ENCODE measurements around the gene RNF26. TPM values are rescaled to one million over a fixed set of nuclear protein-coding genes. Genes with fewer than 3 reads are reported as not detected.
A peak's percentile ranks its signal among the peaks of the same experiment; 100 is the strongest.

Gene RNF26
- total RNA-seq, 2 donors from 2014 or later = 51.8 to 76.3 TPM

DNA sequence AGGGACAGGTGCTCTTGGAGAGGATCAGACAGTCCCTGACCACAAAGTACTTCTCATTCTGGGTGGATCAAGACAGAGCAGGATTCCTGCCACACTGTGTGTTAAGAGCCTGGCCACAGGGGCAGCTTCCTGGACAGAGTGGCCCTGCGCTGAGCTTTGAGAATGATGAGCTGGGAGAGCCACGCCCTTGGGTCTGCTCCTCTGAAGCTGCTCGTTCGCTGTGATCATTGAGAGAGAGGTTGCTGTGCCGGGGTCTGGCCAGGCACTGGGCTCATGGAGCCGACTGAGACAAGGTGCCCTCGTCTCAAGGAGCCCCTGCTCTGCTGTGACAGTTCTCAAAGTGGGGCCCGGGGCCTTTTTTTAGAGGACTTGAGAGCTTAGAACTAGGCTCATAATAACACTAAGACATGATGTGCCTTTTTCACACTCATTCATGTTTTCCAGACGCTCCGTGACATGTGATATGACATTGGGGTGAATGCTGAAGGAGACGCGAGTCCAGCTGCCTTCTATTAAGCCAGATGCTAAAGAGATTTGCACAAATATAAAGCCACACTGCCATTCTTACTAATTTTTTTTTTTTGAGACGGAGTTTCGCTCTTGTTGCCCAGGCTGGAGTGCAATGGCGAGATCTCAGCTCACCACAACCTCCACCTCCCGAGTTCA is 13.7 kb downstream of the RNF26 start:
- Histone ChIP-seq H3K9me3 (ENCODE audit: control insufficient read depth, low read length) (no peaks in the 10 kb centered on the region), H3K9ac (ENCODE audit: extremely low read depth, low read length, poor library complexity, severe bottlenecking) (no peak overlapping the region), H3K27ac (ENCODE audit: low read depth, low read length) (no peak overlapping the region), H3K27me3 (ENCODE audit: control insufficient read depth, insufficient read depth, low read length, poor library complexity, severe bottlenecking) (peaks cover 33% of the 10 kb centered on the region), H3K36me3 (ENCODE audit: control insufficient read depth, insufficient read depth, low read length) (no peaks in the 10 kb centered on the region), H3K4me3 (ENCODE audit: low read length) (no peak overlapping the region), H3K4me1 (ENCODE audit: control insufficient read depth, insufficient read depth, low read length) (no peaks in the 10 kb centered on the region)
- H3K27ac Mint-ChIP-seq = no peak overlapping the region
- H3K27me3 Mint-ChIP-seq (ENCODE audit: insufficient read depth) = peaks cover 69% of the 10 kb centered on the region
- DNase-seq = peak; percentile 43
- peaks cover 3% of the 10 kb centered on the region for H3K4me1 Mint-ChIP-seq
- H3K36me3 Mint-ChIP-seq (ENCODE audit: low read depth) = no peaks in the 10 kb centered on the region
- no peak overlapping the region for H3K4me3 Mint-ChIP-seq
- TF ChIP-seq, protein P1, sequence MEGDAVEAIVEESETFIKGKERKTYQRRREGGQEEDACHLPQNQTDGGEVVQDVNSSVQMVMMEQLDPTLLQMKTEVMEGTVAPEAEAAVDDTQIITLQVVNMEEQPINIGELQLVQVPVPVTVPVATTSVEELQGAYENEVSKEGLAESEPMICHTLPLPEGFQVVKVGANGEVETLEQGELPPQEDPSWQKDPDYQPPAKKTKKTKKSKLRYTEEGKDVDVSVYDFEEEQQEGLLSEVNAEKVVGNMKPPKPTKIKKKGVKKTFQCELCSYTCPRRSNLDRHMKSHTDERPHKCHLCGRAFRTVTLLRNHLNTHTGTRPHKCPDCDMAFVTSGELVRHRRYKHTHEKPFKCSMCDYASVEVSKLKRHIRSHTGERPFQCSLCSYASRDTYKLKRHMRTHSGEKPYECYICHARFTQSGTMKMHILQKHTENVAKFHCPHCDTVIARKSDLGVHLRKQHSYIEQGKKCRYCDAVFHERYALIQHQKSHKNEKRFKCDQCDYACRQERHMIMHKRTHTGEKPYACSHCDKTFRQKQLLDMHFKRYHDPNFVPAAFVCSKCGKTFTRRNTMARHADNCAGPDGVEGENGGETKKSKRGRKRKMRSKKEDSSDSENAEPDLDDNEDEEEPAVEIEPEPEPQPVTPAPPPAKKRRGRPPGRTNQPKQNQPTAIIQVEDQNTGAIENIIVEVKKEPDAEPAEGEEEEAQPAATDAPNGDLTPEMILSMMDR (conservative IDR thresholded peaks at IDR 0.05) = no peak
- H3K9me3 Mint-ChIP-seq = peaks cover 1% of the 10 kb centered on the region
- 82 to 90% methylated on average over 5 to 16 of the region's 16 CpGs for WGBS, 2 experiments (ENCODE audit: insufficient coverage in 1 of 2, insufficient read length in 1 of 2)

DNA sequence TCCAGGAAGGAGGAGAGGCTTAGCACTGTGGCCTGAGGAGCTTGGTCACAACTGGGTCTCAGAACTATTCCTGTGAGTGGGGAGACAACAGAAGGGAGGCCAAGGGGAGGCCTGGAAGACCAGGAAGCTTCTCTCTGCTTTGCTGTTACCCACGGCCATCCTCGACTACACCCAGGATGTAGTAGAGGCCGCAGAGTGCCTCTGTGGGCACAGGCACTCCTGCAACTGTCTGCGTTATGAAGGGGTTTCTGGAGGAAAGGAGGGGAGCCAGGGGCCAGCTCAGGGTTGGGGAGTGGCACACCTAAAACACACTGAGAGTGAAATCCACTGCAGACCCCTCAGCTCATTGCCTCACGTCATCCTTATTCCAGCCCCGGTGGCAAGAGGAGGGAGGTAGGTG is 16.0 kb downstream of the RNF26 start:
- 92% methylated on average over 6 of the region's 6 CpGs; no CpG with 5 or more reads in 1 of the 2 experiments for WGBS, 2 experiments (ENCODE audit: insufficient coverage in 1 of 2, insufficient read length in 1 of 2)
- Mint-ChIP-seq H3K9me3 (peaks cover 1% of the 10 kb centered on the region), H3K27me3 (ENCODE audit: insufficient read depth) (peaks cover 55% of the 10 kb centered on the region), H3K4me1 (peaks cover 3% of the 10 kb centered on the region), H3K36me3 (ENCODE audit: low read depth) (peaks cover 10% of the 10 kb centered on the region), H3K27ac (no peak overlapping the region), H3K4me3 (no peak overlapping the region)
- Histone ChIP-seq H3K36me3 (ENCODE audit: control insufficient read depth, insufficient read depth, low read length) (peaks cover 10% of the 10 kb centered on the region), H3K27me3 (ENCODE audit: control insufficient read depth, insufficient read depth, low read length, poor library complexity, severe bottlenecking) (peaks cover 15% of the 10 kb centered on the region), H3K27ac (ENCODE audit: low read depth, low read length) (no peak overlapping the region), H3K9me3 (ENCODE audit: control insufficient read depth, low read length) (no peaks in the 10 kb centered on the region), H3K4me3 (ENCODE audit: low read length) (no peak overlapping the region), H3K9ac (ENCODE audit: extremely low read depth, low read length, poor library complexity, severe bottlenecking) (no peak overlapping the region), H3K4me1 (ENCODE audit: control insufficient read depth, insufficient read depth, low read length) (no peaks in the 10 kb centered on the region)
- DNase-seq = peak; percentile 40
- TF ChIP-seq, protein P1 (conservative IDR thresholded peaks at IDR 0.05) = no peak

DNA sequence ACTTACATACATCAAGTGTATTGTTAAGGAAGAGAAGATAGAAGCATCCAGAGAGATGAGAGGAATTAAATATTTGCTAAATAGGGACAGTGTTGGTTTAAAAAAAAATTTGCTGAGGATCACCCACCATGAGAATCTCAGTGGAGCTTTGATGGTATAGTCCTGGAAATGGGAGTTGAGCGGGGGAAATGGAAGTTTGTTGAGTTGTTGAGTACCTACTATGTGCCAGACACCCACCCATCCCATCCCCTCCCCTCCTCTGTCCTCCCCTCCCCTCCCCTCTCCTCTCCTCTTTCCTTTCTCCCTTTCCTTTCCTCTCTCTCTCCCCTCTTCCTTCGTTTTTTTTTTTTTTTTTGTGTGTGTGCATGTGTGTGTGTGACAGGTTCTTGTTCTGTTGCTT is 16.9 kb downstream of the RNF26 start:
- Mint-ChIP-seq H3K36me3 (ENCODE audit: low read depth) (peaks cover 18% of the 10 kb centered on the region), H3K4me1 (peaks cover 6% of the 10 kb centered on the region), H3K27ac (no peak overlapping the region), H3K27me3 (ENCODE audit: insufficient read depth) (peaks cover 56% of the 10 kb centered on the region), H3K9me3 (peaks cover 1% of the 10 kb centered on the region), H3K4me3 (no peak overlapping the region)
- WGBS, 2 experiments (ENCODE audit: insufficient coverage in 1 of 2, insufficient read length in 1 of 2) = no CpG with 5 or more reads among the region's 2 CpGs
- no peaks in the 10 kb centered on the region for H3K9me3 ChIP-seq (ENCODE audit: control insufficient read depth, low read length)
- H3K4me1 ChIP-seq (ENCODE audit: control insufficient read depth, insufficient read depth, low read length) = no peaks in the 10 kb centered on the region
- no peak overlapping the region for H3K27ac ChIP-seq (ENCODE audit: low read depth, low read length)
- no peak for DNase-seq
- H3K36me3 ChIP-seq (ENCODE audit: control insufficient read depth, insufficient read depth, low read length) = peaks cover 19% of the 10 kb centered on the region
- no peak overlapping the region for H3K4me3 ChIP-seq (ENCODE audit: low read length)
- TF ChIP-seq, protein P1 (conservative IDR thresholded peaks at IDR 0.05) = no peak
- no peak overlapping the region for H3K9ac ChIP-seq (ENCODE audit: extremely low read depth, low read length, poor library complexity, severe bottlenecking)
- H3K27me3 ChIP-seq (ENCODE audit: control insufficient read depth, insufficient read depth, low read length, poor library complexity, severe bottlenecking) = peaks cover 14% of the 10 kb centered on the region
